K562 (cell line): ENCODE data around the gene ZNF699. TPM values are rescaled to one million over a fixed set of nuclear protein-coding genes. Genes with fewer than 3 reads are reported as not detected.

Experiments
- ARNT ChIP-seq, 2 experiments: fragments of 450-650 bp; IDR thresholded peaks; 2 replicates each; pipeline ENCODE4 v1.6.1; 2016; ENCODE audit warnings: mild to moderate bottlenecking in 1 of 2
- ATF1 ChIP-seq, 2 experiments: fragments of 450-650 bp in 1 of 2; IDR thresholded peaks; 2 replicates each; pipeline ENCODE4 v1.6.1; 2016; ENCODE audit warnings: missing compliant biosample characterization in 1 of 2, missing genetic modification characterization in 1 of 2
- DMBX1 ChIP-seq: fragments of 250-450 bp; sonication (Bioruptor Pico); IDR thresholded peaks from 2 replicates; pipeline ENCODE4 v1.8.0; 2022; ENCODE audit warnings: inconsistent platforms, mild to moderate bottlenecking, moderate library complexity, borderline replicate concordance
- EP400 ChIP-seq: fragments of 450-650 bp; IDR thresholded peaks from 2 replicates; pipeline ENCODE4 v1.6.1; 2017; ENCODE audit warnings: antibody characterized with exemption, mild to moderate bottlenecking, moderate library complexity
- L3MBTL2 ChIP-seq: fragments of 450-650 bp; IDR thresholded peaks from 2 replicates; pipeline ENCODE4 v1.6.1; 2016; ENCODE audit warnings: mild to moderate bottlenecking, moderate library complexity
- MEIS2 ChIP-seq: fragments of 450-650 bp; IDR thresholded peaks from 2 replicates; pipeline ENCODE4 v1.6.1; 2014; ENCODE audit warnings: mild to moderate bottlenecking; ENCODE audit not compliant: partially characterized antibody
- PHF8 ChIP-seq: fragments of 200-600 bp; sonication (generic); IDR thresholded peaks from 2 replicates; pipeline ENCODE4 v1.6.1; 2012; ENCODE audit warnings: mixed run types, mild to moderate bottlenecking, inconsistent platforms, low read length, moderate library complexity, borderline replicate concordance
- SIN3B ChIP-seq: fragments of 450-650 bp; IDR thresholded peaks from 2 replicates; pipeline ENCODE4 v1.6.1; 2017; ENCODE audit warnings: low read depth, mild to moderate bottlenecking, moderate library complexity
- SP2 ChIP-seq: IDR thresholded peaks from 2 replicates; pipeline ENCODE4 v1.6.1; 2011; ENCODE audit warnings: mild to moderate bottlenecking, low read depth, low read length, moderate library complexity; ENCODE audit not compliant: poor library complexity, severe bottlenecking; ENCODE audit errors: extremely low read depth
- TAF1 ChIP-seq: IDR thresholded peaks from 2 replicates; pipeline ENCODE4 v1.6.1; 2011; ENCODE audit warnings: mild to moderate bottlenecking, low read length, moderate library complexity; ENCODE audit not compliant: insufficient read depth, control insufficient read depth, severe bottlenecking; ENCODE audit errors: extremely low read depth
- polyA plus RNA-seq, 8 experiments: library from polyadenylated mRNA; depleted of rRNA in 4 of 8; stranded (reverse) in 5 of 8; unstranded in 3 of 8; fragments of >200 nt; fragmentation: Nextera tagmentation in 2 of 8; fragmentation: Illumina TruSeq in 1 of 8; extraction: Ambion mirVana in 2 of 8; extraction: Trizol in 1 of 8; gene quantifications; 2 replicates each; pipeline versions ENCODE4 v1.2.1 to v1.2.3, GENCODE V29; 2011 to 2014; ENCODE audit warnings: inconsistent platforms in 1 of 8, missing spikeins in 1 of 8
- total RNA-seq, 7 experiments: library from RNA; depleted of rRNA in 6 of 7; stranded (reverse); fragments of >200 nt in 6 of 7; fragmentation: Illumina TruSeq in 2 of 7; extraction: Trizol in 2 of 7; gene quantifications; 2 replicates each; pipeline versions ENCODE4 v1.2.1 to v1.2.3, GENCODE V29; 2011 to 2021; ENCODE audit warnings: low replicate concordance in 1 of 7
- TF ChIP-seq, protein P1 (sequence below): fragments of 450-650 bp; formaldehyde crosslinking; IDR thresholded peaks from 2 replicates; pipeline ENCODE4 v1.4.0; 2020; ENCODE audit warnings: mild to moderate bottlenecking, moderate library complexity
- TF ChIP-seq, protein P2 (sequence below): fragments of 250-450 bp; sonication (Bioruptor Pico); IDR thresholded peaks from 2 replicates; pipeline ENCODE4 v1.4.0; 2020
- TF ChIP-seq, protein P3 (sequence below): sonication (generic); formaldehyde crosslinking; IDR thresholded peaks from 2 replicates; pipeline ENCODE4 v1.8.0; 2023; ENCODE audit warnings: missing genetic modification reagents, mild to moderate bottlenecking, borderline replicate concordance

The ZNF699 gene
- total and polyA plus RNA-seq, 9 of the 15 experiments (the other 6 are each of a cell fraction or from before 2014, with no cell fraction given): 0.08 to 4.1 (median 3.1) TPM

DNA sequence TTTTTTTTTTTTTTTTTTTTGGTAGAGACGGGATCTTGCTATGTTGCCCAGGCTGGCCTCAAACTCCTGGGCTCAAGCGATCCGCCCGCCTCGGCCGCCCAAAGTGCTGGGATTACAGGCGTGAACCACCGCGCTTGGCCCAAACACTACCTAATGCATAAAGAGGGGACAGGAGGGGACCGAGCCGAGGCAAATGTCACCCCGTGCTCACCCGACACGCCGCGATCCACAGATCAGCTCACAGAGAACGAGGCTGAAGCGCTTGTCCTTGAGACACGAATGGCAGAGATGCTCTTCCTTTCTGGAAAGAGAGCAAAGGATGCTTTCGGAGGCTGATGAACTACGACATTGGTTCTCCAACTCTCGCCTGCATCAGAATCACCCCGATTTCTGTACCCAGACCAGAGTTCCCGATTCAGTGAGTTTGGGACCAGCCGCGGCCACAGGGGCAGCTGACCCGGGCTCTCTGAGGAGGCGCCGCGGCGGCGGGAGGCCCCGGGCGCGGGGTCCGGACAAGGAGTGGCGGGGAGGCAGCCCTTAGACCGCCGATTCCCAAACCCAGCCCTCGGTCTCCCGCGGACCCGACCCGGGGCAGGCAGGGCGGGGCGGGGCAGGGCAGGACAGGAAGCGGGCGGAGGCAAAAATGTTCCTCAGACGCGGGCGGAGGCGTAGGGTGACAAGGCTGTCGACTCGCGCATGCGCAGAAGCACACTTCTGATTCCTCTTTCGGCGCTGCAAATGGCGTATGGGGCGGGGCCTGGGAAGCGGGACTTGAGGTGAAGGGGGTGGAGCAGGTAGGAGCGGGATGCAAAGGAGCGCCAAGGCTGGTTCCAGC lies at the start of gene ZNF699 (continued):
- TF ChIP-seq L3MBTL2: peak; percentile 65; the same call in 1 of the 2 replicates
- no peak for TF ChIP-seq EP400
- TF ChIP-seq ARNT (IDR thresholded peaks at IDR 0.05): no peak
- TF ChIP-seq DMBX1 (CRISPR knock-in tag): 0 out of 2 replicates have a peak, but pooled peaks have one; percentile 15
- TF ChIP-seq, protein P1, sequence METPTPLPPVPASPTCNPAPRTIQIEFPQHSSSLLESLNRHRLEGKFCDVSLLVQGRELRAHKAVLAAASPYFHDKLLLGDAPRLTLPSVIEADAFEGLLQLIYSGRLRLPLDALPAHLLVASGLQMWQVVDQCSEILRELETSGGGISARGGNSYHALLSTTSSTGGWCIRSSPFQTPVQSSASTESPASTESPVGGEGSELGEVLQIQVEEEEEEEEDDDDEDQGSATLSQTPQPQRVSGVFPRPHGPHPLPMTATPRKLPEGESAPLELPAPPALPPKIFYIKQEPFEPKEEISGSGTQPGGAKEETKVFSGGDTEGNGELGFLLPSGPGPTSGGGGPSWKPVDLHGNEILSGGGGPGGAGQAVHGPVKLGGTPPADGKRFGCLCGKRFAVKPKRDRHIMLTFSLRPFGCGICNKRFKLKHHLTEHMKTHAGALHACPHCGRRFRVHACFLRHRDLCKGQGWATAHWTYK (CRISPR knock-in tag): 0 out of 2 replicates have a peak, but pooled peaks have one; percentile 33
- TF ChIP-seq TAF1: peak; percentile 41
- no peak for TF ChIP-seq SP2
- no peak for TF ChIP-seq SIN3B
- TF ChIP-seq, protein P2, sequence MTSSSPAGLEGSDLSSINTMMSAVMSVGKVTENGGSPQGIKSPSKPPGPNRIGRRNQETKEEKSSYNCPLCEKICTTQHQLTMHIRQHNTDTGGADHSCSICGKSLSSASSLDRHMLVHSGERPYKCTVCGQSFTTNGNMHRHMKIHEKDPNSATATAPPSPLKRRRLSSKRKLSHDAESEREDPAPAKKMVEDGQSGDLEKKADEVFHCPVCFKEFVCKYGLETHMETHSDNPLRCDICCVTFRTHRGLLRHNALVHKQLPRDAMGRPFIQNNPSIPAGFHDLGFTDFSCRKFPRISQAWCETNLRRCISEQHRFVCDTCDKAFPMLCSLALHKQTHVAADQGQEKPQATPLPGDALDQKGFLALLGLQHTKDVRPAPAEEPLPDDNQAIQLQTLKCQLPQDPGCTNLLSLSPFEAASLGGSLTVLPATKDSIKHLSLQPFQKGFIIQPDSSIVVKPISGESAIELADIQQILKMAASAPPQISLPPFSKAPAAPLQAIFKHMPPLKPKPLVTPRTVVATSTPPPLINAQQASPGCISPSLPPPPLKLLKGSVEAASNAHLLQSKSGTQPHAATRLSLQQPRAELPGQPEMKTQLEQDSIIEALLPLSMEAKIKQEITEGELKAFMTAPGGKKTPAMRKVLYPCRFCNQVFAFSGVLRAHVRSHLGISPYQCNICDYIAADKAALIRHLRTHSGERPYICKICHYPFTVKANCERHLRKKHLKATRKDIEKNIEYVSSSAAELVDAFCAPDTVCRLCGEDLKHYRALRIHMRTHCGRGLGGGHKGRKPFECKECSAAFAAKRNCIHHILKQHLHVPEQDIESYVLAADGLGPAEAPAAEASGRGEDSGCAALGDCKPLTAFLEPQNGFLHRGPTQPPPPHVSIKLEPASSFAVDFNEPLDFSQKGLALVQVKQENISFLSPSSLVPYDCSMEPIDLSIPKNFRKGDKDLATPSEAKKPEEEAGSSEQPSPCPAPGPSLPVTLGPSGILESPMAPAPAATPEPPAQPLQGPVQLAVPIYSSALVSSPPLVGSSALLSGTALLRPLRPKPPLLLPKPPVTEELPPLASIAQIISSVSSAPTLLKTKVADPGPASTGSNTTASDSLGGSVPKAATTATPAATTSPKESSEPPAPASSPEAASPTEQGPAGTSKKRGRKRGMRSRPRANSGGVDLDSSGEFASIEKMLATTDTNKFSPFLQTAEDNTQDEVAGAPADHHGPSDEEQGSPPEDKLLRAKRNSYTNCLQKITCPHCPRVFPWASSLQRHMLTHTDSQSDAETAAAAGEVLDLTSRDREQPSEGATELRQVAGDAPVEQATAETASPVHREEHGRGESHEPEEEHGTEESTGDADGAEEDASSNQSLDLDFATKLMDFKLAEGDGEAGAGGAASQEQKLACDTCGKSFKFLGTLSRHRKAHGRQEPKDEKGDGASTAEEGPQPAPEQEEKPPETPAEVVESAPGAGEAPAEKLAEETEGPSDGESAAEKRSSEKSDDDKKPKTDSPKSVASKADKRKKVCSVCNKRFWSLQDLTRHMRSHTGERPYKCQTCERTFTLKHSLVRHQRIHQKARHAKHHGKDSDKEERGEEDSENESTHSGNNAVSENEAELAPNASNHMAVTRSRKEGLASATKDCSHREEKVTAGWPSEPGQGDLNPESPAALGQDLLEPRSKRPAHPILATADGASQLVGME (CRISPR knock-in tag): peak; percentile 57; the same call in 1 of the 2 replicates
- TF ChIP-seq, protein P3, sequence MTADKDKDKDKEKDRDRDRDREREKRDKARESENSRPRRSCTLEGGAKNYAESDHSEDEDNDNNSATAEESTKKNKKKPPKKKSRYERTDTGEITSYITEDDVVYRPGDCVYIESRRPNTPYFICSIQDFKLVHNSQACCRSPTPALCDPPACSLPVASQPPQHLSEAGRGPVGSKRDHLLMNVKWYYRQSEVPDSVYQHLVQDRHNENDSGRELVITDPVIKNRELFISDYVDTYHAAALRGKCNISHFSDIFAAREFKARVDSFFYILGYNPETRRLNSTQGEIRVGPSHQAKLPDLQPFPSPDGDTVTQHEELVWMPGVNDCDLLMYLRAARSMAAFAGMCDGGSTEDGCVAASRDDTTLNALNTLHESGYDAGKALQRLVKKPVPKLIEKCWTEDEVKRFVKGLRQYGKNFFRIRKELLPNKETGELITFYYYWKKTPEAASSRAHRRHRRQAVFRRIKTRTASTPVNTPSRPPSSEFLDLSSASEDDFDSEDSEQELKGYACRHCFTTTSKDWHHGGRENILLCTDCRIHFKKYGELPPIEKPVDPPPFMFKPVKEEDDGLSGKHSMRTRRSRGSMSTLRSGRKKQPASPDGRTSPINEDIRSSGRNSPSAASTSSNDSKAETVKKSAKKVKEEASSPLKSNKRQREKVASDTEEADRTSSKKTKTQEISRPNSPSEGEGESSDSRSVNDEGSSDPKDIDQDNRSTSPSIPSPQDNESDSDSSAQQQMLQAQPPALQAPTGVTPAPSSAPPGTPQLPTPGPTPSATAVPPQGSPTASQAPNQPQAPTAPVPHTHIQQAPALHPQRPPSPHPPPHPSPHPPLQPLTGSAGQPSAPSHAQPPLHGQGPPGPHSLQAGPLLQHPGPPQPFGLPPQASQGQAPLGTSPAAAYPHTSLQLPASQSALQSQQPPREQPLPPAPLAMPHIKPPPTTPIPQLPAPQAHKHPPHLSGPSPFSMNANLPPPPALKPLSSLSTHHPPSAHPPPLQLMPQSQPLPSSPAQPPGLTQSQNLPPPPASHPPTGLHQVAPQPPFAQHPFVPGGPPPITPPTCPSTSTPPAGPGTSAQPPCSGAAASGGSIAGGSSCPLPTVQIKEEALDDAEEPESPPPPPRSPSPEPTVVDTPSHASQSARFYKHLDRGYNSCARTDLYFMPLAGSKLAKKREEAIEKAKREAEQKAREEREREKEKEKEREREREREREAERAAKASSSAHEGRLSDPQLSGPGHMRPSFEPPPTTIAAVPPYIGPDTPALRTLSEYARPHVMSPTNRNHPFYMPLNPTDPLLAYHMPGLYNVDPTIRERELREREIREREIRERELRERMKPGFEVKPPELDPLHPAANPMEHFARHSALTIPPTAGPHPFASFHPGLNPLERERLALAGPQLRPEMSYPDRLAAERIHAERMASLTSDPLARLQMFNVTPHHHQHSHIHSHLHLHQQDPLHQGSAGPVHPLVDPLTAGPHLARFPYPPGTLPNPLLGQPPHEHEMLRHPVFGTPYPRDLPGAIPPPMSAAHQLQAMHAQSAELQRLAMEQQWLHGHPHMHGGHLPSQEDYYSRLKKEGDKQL (CRISPR knock-in tag): no peak
- TF ChIP-seq PHF8: peak; percentile 77; the same call in 1 of the 2 replicates
- TF ChIP-seq ATF1 (CRISPR knock-in tag; IDR thresholded peaks at IDR 0.05): no peak
- peak; percentile 69 for TF ChIP-seq ATF1 (tag; IDR thresholded peaks at IDR 0.05)
- TF ChIP-seq MEIS2: peak; percentile 92
